ENCODE measurements around the gene CSNK2B.
A peak's percentile ranks its signal among the peaks of the same experiment; 100 is the strongest.

The CSNK2B gene

DNA sequence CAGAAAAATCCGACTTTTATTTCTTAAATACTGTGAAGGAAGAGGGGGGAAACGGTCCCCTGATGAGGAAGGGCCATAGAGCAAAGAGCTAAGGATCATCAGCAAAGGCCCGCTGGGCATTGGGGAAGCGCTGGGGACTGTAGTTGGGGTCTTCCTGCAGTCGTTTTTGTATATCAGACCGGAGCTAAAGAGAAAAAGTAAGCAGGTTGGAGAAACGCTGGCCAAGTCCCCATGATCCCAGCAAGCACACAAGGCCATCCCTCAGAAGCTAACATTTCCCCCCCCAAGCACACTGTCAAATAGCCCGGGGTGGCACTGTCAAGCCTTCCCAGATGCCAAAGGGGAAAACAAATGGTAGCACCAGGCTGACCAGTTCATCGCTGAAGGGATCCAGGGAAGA lies 26.8 kb upstream of the CSNK2B start:
- no peak for DNase-seq

DNA sequence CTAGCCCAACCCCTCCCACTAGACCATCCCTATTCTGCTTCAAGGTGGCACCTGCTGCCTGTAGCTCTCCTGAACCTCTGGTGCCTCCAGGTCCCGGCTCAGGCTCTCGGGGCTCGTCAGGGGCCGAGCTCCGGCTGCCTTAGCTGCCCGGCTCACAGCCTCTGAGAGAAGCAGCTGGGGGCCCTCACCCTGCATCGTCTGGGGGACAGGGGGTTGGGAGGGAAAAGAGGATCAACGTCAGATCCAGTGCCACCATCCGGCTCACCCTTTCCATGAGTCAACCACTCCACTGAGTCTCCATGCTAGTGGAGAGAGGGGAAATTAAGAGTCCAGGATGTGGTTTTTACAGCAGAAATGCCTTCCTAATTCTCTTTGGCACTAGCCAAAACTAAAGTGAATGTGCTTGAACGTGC lies 26.4 kb upstream of the CSNK2B start:
- no peak for DNase-seq

DNA sequence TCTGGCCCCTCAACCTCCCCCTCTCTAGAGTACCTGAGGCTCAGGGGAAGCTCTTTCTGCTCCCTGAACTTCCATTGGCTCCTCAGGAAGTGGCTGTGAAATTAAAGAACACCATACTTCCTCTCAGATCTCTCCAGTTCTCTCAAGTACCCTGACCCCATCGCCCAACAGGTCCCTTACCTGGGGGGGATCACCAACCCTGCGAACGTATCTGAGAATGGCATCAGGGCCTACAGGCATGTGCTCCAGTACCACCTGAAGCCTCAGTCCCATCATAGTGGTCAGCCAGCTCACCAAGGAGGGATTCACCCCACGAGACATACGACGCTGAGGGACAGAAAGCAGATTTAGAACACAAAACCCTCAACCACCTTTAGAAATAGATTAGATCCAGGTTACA lies 25.3 kb upstream of the CSNK2B start:
- no peak for DNase-seq

DNA sequence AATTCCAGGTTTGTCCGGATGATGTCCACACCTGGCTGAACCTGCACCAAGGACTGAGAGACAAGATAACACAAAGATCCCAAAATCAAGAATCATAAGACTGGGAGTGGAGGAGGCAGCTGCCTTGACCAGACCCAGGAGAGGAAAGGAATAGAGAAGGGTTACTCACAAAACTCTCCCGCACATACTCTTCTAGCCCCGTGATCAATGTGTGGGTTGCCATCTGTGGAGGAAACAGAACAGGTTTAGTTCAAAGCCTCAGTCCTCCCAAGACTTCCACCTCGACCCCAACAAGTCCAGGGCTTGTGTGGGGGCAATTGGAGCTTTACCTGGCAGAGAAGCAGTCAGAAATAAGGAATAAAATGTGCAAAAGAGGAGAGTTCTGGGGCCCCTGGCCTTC lies 24.5 kb upstream of the CSNK2B start:
- DNase-seq, result no peak

DNA sequence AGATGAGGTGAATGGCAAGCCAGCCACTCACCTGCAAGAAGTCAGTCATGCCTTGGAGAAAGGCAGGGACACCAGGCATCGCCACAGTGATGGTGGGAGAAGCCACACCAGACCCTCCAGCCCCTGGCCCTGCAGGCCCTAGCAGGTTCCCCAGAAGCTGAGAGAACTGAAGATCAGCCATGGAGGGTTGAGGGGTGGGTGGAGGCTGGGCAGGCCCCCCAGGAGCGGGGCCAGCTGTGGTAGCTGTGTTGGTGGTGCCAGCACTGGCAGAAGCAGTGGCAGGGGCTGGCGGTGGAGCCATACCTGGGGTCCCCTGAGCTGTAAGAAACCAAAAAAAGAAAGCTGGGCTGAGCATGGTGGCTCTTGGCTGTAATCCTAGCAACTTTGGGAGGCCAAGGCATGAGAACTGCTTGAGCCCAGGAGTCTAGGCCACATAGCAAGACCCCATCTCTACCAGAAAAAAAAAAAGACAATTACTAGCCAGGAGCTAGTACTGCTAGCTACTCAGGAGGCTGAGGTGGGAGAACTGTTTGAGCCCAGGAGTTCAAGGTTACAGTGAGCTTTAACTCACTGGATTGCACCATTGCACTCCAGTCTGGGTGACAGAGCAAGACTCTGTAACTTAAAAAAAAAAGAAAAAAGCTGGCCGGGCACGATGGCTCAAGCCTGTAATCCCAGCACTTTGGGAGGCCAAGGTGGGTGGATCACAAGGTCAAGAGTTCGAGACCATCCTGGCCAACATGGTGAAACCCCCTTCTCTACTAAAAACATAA lies 22.9 kb upstream of the CSNK2B start:
- DNase-seq, result no peak

DNA sequence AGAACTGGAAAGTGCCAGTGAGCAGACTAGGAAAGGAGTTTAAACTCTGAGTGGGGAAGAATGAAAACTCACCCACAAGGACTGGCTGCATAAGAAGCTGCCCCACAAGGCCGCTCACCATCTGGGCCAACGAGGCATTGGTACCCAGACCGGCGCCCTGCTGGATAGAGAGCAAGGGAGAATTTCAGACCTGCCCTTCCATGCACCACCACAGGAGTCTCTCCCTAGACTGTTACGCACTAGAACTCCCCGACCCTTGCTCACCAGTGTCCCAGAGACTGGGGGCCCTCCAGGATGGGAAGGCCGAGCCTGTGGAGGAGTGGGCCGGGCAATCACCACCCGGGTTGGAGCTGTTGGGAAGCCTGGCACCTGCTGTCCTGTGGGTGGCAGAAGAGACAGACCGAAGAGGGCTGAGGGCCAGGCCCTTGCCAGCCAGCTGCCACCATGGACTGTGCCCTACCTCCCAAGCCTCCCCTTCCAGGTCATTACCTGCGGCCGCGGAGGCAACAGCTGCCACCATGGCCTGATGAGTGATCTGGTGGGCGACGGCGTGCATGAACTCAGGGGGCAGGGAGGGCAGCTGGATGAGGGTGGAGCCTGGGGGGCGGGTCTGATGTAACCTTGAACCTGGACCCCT lies 21.9 kb upstream of the CSNK2B start:
- no peak for DNase-seq

DNA sequence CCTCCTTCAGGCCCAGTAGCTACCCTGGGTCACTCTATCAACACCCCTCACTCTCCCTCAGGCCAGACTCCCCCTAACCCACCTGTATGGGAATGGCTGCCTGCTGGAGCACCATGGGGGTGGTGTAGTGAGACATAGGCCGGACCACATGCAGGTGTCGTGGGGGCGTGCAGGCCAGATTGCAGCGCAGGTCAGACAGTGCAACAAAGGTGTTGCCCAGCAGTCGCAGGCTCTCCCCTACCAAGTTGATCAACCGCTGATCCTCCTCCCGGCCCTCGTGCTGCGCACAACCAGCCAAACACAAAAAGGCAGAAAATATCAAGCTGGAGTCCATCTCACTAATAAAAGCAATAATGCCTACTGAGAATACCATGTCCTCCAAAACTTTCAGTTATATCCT lies 20.6 kb upstream of the CSNK2B start:
- DNase-seq, result no peak

DNA sequence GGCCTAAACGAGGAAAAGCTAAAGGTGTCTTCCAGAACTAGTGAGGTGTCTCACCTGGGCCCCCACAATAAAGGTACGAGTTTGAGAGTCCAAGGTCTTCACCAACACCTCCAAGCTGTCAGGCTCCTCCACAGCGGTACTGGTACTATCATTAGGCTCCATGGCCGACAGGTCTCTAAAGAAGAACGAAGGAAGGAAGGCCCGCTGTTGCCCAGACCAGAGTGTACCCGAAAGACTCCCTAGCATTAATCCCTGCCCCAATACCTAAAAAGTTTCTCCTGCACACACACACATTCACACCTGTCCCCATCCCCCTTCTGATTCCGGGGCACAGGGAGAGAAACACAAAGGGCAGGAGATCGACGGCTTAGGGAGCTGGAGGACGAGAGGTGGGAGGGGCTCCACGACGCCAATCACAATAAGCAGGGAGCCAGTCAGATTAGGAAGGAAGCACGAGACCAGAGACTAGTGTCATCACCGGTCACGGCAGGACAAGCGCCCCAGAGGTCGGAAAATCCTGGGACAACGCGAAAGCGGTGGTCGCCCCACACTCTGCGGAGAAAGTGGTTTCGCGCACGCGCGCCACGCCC lies 14.2 kb upstream of the CSNK2B start:
- no peak for DNase-seq

DNA sequence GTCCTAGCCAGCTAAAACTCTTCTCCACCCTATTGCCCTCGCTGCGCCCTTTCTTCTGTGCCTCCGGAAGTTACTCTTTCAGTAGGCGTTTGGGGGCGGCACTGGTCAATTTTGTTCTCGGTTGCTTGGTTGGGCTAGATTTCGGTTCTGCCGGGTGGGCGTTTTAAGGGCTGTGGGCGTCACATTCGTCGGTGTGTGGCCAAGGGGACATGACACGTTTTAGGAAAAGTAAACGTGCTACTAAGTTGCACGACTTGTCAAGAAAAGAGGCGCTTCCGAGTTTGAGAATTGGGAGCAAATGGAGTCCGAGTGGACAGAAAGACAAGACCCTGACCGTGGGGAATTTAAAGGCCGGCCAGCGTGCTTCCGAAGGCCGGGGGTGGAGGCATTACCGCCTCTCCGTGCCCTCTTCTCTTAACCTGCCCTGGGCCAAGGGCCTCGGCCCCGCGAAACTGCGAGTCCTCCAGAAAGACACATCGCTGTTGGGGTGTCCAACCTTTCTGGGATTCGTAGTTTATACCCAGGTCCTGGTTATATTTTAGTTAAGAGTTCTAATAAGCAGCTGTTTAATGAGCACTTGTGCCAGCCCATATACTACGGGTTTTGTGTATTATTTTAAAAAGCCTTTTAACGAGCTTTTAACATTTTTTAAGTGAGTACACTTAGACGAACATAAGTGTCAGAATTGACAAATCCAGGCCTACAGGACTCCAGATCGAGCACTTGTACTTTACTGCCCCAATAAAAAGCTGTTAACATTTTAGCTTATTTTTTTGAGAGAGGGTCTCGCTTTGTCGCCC lies 12.8 kb upstream of the CSNK2B start:
- DNase-seq, result no peak

DNA sequence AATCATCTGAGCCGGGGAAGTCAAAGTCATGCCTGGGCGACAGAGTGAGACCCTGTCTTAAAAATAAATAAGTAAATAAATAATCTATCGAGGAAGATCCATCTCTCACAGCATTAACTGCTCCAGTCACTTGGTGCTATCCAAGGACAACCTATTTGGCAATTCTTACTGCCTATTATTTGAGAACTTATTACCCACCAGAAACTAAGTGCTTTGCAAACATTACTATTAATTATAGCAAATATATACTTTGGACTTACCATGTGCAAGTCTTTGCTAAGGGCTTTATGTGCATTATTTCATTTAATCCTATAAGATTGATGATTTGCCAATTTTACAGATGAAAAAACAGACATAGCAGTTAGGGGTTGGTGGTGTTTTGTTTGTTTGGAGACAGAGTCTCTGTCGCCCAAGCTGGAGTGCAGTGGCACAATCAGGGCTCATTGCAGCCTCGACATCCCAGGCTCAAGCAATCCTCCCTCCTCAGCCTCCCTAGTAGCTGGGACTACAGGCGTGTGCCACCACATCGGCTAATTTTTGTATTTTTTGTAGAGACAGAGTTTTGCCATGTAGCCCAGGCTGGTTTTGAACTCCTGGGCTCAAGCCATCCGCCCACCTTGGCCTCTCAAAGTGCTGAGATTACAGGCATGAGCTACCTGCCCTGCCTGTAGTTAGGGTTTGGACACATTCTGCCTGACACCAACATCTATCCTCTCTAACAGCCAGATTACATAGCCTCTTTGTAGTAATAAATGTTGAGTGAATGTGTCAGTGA lies 11.1 kb upstream of the CSNK2B start:
- no peak for DNase-seq

DNA sequence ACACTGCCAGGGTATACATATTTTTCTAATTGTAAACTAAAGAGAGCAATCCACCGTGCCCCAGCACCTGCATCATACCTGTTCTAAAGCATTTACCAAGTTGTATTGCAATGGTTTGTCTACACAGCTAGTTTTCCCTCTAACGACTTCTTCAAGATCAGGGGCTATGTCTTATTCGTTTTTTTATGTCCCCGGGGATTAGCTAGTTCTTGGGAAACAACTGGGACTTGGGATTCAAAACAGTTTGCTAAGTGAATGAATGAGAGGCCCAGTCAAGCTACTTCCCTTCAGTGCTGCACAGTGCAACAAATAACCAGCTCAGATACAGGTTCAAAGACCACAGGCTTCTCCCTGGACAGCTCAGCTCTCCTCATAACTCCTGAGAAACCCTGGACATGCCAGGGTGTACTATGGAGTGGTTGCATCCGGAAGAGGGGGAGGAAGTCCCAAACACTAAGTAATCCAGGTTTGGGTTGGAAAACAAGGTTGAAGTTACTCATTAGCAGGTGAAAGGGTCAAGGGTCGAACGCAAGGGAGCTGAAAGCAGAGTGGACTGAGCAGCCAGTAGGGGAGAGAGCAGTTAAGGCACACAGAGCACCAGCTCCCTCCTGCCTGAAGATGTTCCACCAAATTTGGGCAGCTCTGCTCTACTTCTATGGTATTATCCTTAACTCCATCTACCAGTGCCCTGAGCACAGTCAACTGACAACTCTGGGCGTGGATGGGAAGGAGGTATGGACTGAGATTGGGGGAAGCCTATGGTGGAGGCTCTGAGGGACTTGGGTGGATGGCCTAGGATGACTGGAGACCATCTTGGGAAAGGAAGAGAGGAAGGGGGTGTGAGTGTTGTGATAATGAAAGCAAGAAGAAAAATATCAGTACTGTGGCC lies 10.3 kb upstream of the CSNK2B start, which contains the start of gene APOM:
TSS of gene APOM (plus strand) at position 546 of the 889 bp plus-strand sequence. CDS start at position 619, 73 bp downstream.
- DNase-seq, result no peak

DNA sequence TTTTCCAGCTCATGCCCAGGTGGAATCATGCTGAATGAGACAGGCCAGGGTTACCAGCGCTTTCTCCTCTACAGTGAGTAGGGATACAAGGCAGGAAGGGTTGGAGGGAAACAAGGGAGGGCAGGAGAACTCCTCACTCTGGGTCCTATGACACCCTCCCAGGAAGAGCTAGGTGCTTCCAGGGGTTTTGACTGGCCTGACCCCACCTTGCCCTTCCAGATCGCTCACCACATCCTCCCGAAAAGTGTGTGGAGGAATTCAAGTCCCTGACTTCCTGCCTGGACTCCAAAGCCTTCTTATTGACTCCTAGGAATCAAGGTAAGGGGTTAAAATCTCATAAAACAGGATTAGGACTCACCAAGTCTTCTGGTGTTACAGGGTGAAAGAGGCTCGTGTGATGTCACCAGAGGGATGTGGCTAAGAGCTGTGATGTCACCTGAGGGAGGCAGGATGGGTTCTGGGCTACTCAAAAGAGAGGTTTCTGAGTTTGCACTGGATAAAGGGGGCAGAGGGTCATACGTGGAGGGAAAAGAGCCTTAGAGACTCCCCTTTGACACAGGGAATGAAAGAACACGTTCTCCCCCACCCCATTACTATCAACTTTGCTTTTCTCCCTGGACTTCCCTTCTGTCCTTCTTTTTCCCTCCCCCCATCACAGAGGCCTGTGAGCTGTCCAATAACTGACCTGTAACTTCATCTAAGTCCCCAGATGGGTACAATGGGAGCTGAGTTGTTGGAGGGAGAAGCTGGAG lies 8.3 kb upstream of the CSNK2B start:
- no peak for DNase-seq

DNA sequence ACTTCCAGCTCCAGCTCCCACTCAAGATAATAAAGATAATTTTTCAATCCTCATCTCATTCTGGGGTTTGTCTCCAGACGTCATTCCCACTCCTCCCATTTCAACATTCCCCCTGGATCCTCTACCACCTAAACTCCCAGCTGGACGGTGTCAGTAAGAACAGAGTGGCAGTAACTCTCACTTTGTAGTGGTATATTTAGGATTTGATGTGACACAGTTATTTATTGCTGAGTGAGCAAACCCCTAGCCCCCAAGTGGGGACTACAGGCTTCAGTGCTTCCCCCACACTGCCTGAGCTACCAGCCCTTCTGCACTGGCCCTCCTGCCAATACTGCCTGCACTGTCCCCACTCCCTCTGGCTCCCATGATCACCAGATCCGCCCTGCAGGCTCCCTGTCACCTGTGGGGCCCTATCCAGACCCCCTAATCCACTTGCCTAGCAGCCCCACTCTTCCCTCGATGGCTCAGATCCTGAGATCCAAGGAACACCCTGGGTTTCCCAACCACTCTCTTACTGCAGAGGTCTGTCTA lies 7.7 kb upstream of the CSNK2B start:
- DNase-seq, result no peak

DNA sequence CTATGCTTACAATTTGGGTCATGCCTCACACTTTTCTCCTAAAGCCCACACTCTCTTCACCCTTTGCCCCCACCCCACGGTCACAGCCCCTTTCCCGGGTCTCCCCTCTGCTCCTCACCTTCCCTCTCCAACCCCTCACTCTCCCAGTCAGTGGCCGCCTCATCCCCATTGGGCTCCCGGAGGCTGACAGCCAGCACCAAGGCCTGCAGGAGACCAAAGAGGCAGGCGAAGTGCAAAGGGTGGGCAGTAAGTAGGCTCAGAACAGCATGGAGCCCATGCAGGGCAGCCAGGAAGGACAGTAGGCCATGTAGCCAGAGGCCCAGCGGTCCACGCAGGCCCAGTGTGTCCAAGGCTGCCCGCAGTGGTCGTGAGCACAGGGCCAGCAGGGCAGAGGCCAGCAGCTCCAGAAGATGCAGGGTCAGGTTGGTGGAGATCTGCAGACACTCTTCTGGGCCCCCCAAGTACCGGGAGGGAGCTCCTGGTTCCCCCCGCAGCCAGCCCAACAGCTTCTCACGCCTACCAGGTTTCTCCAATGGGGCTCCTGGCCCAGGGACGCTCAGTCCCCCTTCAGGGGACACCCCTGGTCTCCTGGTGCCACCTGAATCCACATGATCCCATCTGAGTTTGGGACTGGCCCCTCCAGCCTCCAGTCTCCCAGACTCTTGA lies 6.8 kb upstream of the CSNK2B start:
- no peak for DNase-seq

DNA sequence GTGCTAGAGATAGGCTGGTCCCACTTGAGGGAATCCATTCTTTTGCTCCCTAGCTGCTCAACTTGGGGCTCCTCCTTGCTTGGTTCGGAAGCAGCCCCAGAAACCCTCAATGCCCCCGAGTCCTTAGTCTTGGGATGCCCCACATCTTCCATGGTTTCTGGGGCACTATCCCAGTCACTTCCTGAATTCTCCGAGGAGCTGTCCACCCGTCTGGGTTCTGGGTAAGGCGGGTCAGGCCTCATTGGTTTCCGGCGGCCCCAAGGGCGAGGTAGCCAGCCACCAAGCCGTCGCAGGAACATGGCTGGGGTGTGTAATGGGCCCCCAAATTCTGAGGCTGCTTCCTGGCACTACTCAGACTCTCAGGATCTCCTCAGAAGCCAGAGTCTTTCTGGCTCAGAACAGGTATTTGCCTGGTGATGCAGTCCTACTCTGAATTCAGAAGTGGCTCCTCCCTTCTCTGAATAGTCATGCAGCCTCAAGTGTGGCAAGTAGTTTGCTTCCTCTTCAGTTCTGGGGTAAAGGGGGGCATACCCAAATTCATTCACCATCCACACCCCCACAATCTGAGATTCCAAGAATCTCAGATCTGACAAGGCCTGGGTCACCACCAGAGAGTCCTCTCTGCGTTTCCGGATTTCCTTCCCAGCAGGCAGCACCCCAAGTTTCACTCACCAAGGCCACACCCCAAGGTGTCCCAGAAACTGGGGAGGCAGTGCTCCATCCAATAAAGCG lies 6.1 kb upstream of the CSNK2B start:
- no peak for DNase-seq

DNA sequence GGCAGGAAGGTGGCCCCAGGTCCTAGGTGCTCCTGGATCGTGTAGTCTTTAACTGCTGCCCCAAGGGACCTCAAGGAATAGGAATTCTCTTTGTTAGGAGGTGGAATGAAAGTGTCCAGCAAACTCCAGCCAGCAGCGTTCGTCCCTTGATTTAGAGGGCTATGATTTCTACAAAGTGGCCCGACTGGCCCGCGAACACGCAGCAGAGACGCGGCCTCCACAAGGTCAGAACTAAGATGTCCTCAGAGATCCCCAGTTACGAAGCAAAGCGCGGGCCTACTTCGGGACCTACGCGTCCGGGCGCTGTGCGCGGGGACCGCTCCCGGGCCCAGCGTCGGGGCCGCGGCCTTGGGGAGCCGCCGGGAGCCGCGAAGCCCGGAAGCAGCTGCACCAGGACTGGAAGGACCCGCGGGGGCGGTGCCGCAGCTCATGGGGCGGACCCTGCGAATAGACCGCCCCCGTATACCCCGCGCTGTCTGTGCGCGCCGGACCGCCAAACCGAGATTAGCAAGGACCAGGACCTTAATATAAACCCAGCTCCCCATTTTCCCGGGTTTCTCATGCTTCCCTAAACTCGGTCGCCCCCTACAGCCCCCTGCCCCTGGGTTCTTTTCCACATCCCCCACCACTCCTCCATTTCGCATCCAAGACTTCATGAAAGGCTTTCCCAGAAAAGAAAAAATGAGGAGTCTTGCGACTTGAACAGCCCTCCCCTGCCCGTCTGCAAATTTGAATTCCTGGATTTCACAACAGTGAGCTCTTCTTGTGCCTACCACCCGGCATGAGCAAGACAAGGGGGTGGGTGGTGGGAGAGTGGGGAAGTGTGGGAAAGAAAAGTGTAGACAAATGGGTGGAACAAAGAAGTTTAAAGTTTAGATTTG lies 5.3 kb upstream of the CSNK2B start, which contains the start of gene C6orf47:
TSS of gene C6orf47 (minus strand) at position 398 of the 881 bp plus-strand sequence. CDS start 831 bp downstream, outside the sequence.
- DNase-seq, result peak; percentile 62

DNA sequence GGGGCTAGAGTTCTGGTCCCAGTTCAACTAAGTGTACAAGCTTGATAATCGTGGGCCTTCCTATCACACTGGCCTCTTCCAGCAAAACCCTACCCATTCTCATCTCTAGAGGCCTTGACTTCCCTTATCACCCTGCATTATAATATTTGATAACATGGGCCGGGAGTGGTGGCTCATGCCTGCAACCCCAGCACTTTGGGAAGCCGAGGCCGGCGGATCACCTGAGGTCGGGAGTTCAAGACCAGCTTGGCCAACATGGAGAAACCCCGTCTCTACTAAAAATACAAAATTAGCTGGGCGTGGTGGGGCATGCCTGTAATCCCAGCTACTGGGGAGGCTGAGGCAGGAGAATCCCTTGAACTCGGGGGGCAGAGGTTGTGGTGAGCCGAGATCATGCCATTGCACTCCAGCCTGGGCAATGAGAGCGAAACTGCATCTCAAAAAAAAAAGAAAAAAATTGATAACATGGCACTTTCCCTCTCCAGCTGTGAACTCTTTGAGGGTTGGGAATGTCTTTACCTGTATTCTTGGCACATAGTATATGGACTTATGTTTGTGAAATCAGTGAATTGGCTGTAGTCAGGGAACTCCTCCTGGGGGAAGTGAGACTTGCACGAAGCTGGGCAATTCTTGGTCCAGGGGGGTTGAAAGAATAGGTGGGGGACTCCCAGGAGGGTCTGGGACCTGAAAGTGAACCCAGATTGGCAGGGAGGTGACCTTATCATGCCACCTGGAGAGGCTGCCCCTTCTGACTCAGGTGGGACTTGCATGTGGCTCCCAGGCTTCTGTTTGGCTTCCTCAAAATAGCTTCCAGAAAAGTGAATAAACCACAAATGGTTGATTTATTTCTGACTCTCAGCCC lies 4.4 kb upstream of the CSNK2B start:
- no peak for DNase-seq

Measured in activated effector memory CD4-positive, alpha-beta T cell treated with Interleukin-2 at 50 U/mL for 16 hours (primary cell).